Measurements from ENCODE around the gene ADGRV1.
"Not testable (repeated sequence)": the region's sequence is repeated elsewhere in the genome, so short reads cannot be mapped to it uniquely, and the experiment has no call there.

Gene ADGRV1

GRCh38 chr5:90650767-90651166 lies 92.2 kb downstream of the ADGRV1 start:
- DNase-seq (ENCODE audit: low read depth), result no peak

GRCh38 chr5:90654215-90654614 lies 95.6 kb downstream of the ADGRV1 start:
- no peak for DNase-seq (ENCODE audit: low read depth)

DNA sequence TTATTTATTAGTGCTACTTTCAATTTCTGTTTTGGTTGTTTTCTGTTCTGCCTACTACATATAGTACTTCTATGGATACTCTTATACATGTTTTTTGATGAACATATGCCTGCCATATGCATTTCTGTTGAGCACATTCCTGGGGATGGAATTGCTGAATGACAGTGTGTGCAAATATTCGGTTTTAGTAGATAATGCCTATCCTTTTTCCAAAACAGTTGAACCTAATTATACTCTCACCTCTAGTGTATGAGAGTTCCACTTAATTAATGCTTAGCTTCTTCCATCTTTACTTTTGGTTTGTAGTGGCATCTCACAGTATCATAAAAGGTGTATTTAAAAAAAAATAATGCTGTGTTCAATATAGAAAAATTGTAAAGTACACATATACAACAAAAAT lies 96.8 kb downstream of the ADGRV1 start:
- DNase-seq (ENCODE audit: low read depth), result no peak

DNA sequence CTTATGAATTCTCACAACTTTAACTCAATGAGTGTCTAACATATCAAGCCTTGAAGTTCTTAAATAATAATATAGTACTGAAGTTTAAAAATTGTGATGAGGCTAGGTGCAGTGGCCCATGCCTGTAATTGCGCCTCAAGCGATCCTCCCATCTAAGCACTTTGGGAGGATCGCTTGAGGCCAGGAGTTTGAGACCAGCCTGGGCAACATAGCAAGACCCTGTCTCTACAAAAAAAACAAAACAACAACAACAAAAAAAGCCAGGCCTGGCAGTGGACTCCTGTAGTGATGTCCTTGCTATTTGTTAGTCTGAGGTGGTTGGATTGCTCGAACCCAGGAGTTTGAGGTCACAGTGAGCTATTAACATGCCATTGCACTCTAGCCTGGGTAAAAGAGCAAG lies 98.4 kb downstream of the ADGRV1 start:
- DNase-seq (ENCODE audit: low read depth), result no peak

- no peak for DNase-seq (ENCODE audit: low read depth)
These were observed 99.2 kb downstream of the ADGRV1 start for GRCh38 chr5:90657788-90658187.

DNA sequence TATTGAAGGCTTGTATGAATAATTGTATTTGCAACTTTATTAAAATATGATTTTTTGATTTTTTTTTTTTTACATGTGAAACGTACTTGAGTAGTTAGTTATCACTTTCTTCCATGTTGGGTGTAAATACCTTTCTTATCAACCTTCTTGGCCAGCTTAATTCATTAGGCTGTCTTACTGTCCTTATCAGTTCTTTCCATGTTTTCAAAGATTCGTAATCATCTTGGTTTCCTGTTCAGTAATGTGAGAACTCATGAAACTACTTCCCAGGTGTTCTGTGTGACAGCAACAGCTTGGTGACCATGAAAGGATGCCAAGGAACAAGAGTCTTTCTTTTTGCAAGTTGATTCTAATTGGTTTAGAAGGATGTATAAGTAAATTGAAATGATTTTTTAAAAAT lies 100.0 kb downstream of the ADGRV1 start:
- no peak for DNase-seq (ENCODE audit: low read depth)

DNA sequence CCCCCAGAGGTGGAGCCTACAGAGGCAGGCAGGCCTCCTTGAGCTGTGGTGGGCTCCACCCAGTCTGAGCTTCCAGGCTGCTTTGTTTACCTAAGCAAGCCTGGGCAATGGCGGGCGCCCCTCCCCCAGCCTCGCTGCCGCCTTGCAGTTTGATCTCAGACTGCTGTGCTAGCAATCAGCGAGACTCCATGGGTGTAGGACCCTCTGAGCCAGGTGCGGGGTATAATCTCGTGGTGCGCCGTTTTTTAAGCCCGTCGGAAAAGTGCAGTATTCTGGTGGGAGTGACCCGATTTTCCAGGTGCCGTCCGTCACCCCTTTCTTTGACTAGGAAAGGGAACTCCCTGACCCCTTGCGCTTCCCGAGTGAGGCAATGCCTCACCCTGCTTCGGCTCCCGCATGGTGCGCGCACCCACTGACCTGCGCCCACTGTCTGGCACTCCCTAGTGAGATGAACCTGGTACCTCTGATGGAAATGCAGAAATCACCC lies 109.5 kb downstream of the ADGRV1 start:
- DNase-seq (ENCODE audit: low read depth), result not testable (repeated sequence)

GRCh38 chr5:90675222-90675621 lies 116.6 kb downstream of the ADGRV1 start:
- no peak for DNase-seq (ENCODE audit: low read depth)

GRCh38 chr5:90680921-90681563 lies 122.4 kb downstream of the ADGRV1 start:
- DNase-seq (ENCODE audit: low read depth), result no peak

GRCh38 chr5:90682278-90682677 lies 123.7 kb downstream of the ADGRV1 start:
- no peak for DNase-seq (ENCODE audit: low read depth)

GRCh38 chr5:90685425-90686022 lies 126.9 kb downstream of the ADGRV1 start:
- no peak for DNase-seq (ENCODE audit: low read depth)

- not testable (repeated sequence) for DNase-seq (ENCODE audit: low read depth)
These were observed 127.8 kb downstream of the ADGRV1 start for GRCh38 chr5:90686363-90686762.

GRCh38 chr5:90687458-90687857 lies 128.9 kb downstream of the ADGRV1 start:
- DNase-seq (ENCODE audit: low read depth), result not testable (repeated sequence)

GRCh38 chr5:90689064-90689463 lies 130.5 kb downstream of the ADGRV1 start:
- DNase-seq (ENCODE audit: low read depth), result no peak

GRCh38 chr5:90690307-90690706 lies 131.7 kb downstream of the ADGRV1 start:
- no peak for DNase-seq (ENCODE audit: low read depth)

DNA sequence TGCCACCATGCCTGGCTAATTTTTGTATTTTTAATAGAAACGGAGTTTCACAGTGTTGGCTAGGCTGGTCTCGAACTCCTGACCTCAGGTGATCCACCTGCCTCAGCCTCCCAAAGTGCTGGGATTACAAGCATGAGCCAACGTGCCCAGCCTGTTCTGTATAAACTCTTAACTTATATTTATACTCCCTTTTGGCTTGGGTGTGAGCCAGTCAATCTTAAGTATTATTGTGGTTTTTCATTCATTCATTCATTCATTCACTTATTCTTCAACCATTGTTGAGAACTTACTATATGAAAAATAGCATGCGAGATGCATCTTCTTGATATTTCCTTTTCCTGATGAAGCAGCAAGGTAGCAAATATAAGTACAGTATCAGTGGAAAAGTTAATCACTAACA lies 132.9 kb downstream of the ADGRV1 start:
- DNase-seq (ENCODE audit: low read depth), result no peak

- no peak for DNase-seq (ENCODE audit: low read depth)
These were observed 137.6 kb downstream of the ADGRV1 start for GRCh38 chr5:90696153-90696552.

- DNase-seq (ENCODE audit: low read depth), result no peak
These were observed 141.7 kb downstream of the ADGRV1 start for GRCh38 chr5:90700299-90700698.

- no peak for DNase-seq (ENCODE audit: low read depth)
These were observed 145.3 kb downstream of the ADGRV1 start for GRCh38 chr5:90703932-90704331.

DNA sequence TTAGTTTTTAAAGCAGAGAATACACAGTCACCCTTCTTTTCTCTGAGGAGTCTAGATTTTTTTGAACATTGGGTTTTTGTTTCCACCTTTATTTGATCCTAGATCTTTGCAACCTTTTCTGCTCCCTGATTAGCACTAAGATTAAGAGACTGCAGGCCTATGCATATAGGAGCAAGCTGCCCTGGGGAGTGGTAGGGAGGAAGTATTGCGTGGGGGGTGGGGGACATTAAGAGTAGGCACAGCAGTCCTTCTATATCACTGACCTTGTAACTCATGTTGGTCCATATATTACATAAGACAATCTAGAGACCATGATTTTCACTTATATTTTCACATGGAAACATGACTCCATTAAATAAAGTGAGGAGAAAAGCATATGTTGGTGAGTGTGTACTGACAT lies 149.1 kb downstream of the ADGRV1 start:
- no peak for DNase-seq (ENCODE audit: low read depth)

DNA sequence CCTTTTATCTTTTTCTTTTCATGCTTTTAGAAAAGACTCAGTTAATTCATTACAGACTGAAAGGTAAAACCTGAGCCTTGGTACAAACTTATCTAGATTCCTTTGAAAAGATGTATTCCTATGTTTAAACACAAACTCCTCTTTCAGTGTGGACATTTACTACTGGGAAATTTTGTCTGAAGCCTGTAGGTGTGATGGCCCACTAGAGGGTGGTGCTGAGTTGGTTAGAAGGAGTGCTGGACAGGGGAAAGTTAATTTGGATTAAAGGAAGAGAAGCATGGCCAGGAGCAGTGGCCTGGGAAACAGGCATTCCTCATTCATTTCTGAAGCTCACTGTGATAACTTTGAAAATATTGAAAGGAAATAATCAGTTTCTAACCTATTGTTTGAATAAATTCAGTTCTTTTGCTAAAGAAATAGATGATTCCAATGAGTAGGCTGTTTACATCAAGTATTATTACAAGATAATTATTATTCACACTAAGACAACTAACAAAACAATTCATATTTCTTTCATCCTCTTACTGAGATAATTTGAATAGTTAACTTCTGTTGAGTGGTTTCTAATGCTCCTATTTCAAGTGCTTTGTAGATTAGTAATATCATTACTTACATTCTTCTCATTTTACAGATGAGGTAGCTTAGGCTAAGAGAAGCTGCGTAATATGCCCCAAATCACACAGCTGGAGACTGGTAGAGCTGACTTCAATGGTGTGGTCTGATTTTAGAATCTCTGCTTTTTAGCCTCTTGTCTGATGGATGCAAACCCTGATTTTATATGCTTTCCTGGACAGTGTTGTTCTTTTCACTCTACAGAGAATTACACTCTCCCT lies 150.9 kb downstream of the ADGRV1 start:
- DNase-seq (ENCODE audit: low read depth), result peak; percentile 41

DNA sequence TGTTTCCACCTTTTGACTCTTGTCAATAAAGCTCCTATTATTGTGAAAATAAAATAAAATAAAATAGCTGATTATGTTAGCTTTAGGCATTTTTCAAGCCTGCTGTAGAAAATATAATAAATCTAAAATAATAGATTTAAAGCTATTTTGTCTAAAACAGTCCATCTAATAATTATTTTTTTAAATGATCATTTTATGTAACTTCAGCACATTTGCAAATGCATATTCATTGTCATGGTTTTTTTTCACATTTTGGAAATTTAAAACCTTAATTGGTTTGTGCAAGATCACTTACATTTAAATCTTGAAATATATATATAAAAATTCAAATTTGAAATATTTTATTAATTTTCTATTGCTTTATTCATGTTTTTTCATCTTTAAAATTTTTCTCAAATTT lies 159.8 kb downstream of the ADGRV1 start:
- DNase-seq (ENCODE audit: low read depth), result no peak

- DNase-seq (ENCODE audit: low read depth), result no peak
These were observed 181.0 kb downstream of the ADGRV1 start for GRCh38 chr5:90739567-90739966.

All from EH (cell line).